T-helper 22 cell (primary cell): ENCODE measurements around the gene SMG1.
"Not testable (repeated sequence)": the region's sequence is repeated elsewhere in the genome, so short reads cannot be mapped to it uniquely, and the experiment has no call there.

Source experiments
- DNase-seq: peaks from one replicate; pipeline ENCODE4 v3.0.0-alpha.2; 2020; ENCODE audit warnings: low read depth

SMG1 gene

GRCh38 chr16:18925986-18926865 is at the start of gene SMG1:
SMG1 (minus strand) TSS chr16:18926408; CDS start chr16:18926041, 367 bp downstream.
- DNase-seq: peak; percentile 84

DNA sequence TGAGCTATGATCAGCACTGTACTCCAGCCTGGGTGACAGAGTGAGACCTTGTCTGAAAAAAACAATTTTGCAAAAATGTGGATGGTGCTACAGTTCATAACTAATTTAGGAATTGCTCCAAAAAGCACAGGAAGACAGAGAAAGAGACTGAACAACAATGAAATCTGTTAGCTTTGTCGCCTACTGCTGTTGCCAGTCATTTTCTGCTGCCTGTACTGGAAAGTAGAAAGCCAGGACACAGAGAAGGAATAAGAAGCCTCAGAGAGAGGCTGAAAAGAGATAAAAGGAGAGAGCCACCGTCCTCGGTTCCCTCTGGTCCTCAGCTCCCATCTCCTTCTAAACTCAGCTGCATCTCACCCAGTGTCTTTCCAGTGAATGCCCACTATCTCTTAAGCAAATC is 48.9 kb upstream of the SMG1 start:
- no peak for DNase-seq

DNA sequence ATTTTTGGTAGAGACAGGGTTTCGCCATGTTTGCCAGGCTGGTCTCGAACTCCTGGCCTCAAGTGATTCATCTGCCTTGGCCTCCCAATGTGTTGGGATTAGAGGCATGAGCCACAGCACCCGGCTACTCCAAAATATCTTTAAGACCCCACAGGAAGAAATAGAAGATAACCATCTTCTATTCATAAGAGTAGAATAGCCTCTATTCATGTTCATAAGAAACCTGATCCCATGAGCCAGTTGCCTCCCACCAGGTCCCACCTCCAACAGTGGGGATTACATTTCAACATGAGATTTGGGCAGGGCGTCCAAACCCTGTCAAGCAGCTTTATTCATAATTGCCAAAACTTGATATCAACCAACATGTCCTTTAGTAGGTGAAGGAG is 43.6 kb upstream of the SMG1 start:
- DNase-seq: no peak

GRCh38 chr16:18969050-18969854 is 43.0 kb upstream of the SMG1 start:
- peak; percentile 32 for DNase-seq

GRCh38 chr16:18966791-18967190 is 40.6 kb upstream of the SMG1 start:
- no peak for DNase-seq

DNA sequence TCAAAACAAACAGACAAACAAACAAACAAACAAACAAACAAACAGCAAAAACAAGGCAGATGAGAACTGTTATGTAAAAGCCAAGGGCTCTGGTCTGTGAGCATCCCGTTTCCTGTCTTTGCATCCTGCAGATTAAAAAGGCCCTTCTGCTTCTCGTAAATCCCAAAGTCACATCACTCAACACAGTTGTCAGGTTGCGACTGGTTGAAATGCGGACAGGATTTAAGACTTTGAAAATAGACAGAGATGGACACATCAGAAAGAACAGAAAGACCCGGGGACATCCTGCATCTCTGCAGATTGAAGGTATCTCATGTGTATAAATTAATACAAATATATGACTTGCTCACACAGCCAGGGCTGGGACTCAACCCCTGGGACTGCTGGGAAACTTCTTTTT is 39.3 kb upstream of the SMG1 start:
- DNase-seq: no peak

GRCh38 chr16:18959031-18959505 is 32.9 kb upstream of the SMG1 start:
- DNase-seq: no peak

DNA sequence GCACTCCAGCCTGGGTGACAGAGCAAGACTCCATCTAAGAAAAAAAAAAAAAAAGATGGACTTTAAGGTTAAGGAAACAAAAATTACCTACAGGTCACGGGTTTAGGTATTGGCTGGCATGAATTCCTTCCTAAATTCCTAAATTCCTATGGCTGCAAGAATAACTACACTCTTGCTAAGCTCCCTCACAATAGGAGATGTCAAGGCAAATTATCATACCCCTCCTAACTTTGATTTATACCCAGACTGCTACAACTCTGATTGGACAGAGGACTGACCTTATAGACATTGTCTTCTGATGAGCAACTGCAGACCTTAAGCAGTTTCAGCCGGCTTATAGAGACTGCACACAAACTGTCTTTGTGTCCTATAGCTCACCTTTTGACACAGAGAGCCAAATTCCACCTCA is 32.4 kb upstream of the SMG1 start:
- no peak for DNase-seq

DNA sequence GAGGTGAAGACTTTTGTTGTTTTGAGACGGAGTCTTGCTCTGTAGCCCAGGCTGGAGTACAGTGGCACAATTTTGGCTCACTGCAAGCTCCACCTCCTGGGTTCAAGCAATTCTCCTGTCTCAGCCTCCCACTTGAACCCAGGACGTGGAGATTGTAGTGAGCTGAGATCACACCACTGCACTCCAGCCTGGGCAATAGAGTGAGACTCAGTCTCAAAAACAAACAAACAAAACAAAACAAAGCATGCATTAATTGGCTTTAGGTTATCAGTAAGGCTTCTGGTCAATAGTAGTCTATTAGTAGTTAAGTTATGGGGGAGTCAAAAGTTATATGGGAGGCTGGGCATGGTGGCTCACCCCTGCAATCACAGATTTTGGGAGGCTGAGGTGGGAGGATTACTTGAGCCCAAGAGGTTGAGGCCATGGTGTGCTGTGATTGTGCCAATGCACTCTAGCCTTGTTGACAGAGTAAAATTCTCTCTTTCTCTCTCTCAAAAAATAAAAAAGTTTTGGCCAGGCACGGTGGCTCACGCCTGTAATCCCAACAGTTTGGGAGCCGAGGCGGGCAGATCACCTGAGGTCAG is 30.5 kb upstream of the SMG1 start:
- DNase-seq: not testable (repeated sequence)

- DNase-seq: peak; percentile 7
Observed at GRCh38 chr16:18955874-18956580, 29.8 kb upstream of the SMG1 start.

DNA sequence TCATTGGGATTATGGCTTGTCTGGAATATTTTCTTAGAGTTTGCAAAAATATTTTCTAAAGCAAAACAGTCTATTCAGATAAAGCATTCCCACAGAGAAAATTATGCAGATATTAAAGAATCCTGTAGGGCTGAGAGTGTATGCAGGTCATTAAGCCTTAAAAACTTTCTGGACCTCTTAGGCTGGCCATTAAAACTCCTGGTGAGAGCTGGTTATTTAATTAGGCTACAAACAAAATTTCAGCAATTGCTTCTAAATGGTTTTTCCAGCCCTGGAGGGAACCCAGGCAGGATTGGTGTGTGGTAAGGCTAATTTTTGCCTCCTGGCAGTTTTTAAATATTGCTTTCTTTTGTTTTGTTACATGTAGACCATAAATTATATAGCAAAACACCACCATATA is 27.3 kb upstream of the SMG1 start:
- DNase-seq: no peak

GRCh38 chr16:18950469-18951185 is 24.4 kb upstream of the SMG1 start:
- DNase-seq: no peak

DNA sequence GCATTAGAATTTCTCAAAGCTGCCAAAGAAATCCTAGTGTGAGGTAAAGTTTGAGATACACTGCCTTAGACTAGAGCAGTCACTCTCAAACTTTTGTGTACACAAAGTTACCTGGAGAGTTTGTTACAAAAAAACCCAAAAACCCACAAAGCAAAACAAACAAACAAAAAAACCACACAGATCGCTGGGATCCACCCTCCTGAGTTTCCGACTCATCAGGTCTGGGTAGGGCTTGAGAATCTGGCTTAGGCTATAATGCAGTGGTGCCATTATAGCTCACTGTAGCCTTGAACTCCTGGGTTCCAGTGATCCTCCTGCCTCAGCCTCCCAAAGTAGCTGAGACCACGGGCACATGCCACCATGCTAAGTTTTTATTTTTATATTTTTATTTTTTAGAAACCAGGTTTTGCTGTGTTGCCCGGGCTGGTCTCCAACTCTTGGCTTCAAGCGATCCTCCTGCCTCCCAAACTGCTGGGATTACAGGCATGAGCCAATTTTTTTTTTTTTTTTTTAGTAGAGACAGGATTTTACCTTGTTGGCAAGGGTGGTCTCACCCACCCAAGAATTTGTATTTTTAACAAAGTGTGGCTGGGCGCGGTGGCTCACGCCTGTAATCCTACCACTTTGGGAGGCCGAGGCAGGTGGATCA is 22.3 kb upstream of the SMG1 start:
- no peak for DNase-seq

DNA sequence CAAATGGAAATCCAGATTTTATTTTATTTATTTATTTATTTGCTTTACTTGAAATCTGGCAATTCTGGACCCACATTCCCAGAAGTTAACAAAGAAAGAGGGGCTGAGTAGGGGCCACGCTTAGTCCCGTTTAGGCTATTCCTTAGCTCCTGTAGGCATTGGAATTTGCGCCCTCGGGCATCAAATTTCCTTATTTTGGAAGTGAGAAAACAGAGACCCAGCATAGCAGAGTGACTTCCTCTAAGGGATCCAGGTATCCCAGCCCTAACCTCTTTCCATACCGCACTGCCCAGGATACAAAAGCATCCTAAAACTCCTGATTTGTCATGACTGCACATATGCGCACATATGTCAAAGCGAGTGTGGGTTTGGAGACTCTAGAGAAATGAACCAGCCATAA is 19.0 kb upstream of the SMG1 start:
- DNase-seq: no peak

GRCh38 chr16:18943414-18943813 is 17.2 kb upstream of the SMG1 start:
- DNase-seq: no peak

- DNase-seq: no peak
Observed at GRCh38 chr16:18942061-18942460, 15.9 kb upstream of the SMG1 start.

DNA sequence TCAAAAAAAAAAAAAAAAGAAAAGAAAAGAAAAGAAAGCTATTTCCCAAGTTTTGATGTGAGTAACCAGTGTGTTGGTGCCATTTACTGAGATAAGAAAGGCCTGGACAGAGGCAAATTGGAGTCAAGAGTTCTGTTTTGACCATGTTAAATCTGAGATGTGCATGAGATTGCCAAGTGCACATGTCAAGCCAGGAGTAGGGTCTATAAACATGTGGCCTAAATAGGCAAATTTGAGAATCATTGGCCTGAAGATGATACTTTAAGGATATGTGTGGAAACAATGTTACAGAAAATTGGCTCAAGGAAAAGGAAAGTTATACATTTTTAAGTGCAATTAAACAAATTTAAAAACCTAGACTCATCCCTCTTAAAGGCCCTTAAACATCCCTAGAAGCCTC is 15.3 kb upstream of the SMG1 start:
- no peak for DNase-seq

DNA sequence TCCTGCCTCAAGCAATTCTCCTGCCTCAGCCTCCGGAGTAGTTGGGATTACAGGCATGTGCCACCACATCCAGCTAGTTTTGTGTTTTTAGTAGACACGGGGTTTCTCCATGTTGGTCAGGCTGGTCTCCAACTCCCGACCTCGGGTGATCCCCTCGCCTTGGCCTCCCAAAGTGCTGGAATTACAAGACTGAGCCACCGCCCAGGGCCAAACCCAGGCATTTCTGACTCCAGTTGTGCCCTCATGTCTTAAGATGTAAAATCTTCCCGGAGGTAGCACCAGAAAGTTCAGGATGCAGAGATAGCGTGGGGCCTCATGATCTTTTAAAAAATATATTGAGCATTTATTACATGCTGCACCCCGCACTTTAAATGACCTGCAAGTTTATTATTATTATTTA is 12.8 kb upstream of the SMG1 start:
- no peak for DNase-seq

DNA sequence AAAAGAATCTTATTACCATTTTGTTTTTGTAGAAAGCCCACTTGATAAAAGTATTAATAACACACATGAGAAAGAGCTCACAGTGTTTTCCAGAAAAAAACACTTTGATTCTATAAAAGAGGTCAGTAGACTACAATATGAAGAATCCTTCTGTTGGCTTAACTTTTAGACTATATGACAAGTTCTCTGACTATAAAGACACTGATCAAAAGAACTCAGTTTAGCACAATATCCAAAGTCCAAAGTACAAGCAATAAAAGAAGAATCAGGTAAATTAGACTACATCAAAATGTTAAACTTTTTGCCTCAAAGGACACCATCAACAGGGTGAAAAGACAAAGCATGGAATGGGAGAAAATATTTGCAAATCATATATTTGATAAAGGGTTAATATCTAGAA is 11.2 kb upstream of the SMG1 start:
- DNase-seq: no peak

DNA sequence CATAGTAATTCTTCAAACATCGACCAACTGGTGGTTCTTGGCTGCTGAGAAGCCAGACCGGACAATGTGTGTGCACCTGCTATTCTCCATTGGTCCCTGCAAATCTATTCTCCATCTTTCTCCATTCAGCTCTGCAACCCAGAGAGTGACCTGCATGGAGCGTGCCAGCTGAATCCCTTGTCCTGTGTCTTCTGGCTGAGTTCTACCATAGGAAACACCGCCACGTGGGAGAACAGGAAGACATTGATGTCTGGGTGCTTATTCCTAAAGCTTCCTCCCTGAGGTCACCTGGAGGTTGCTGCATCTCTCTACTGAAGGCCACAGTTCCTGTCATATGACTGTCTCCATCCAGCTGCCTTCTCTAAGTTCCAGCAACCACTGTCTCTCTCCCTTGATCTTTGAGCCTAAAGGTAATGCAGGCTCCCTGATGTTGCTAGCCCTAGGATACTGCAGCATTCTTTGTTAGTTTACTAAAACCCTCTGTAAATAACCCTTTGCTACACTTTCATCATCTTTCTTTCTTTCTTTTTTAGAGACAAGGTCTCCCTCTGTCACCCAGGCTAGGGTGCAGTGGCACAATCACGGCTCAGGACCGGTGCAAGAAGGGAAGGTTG is 10.6 kb upstream of the SMG1 start:
- DNase-seq: no peak
